OCI-M1 (cell line): ENCODE measurements around the gene ARPC2.

Experiments
- DNase-seq: peaks from one replicate; lab custom pipeline; 2025; lab: John Stamatoyannopoulos, UW

The ARPC2 gene

DNA sequence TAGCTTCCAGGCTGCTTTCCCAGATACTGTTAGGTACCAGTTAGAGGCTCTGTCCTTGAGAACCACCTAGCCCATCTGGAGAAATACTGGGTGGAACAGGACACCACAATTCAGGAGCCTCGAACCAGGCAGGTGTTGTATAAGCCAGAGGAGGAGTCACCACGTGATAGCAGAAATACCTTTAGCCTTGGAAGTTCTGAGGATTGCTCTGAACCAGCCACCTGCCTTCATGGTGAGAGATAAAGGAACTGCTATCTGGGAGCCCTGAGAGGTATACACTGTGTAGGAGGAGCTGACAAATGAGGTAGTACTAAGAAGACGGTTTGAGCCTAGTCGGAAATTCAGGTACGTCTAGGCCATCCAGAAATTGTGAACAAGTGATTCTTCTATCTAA, 36.2 kb downstream of the ARPC2 start:
- DNase-seq: no peak

DNA sequence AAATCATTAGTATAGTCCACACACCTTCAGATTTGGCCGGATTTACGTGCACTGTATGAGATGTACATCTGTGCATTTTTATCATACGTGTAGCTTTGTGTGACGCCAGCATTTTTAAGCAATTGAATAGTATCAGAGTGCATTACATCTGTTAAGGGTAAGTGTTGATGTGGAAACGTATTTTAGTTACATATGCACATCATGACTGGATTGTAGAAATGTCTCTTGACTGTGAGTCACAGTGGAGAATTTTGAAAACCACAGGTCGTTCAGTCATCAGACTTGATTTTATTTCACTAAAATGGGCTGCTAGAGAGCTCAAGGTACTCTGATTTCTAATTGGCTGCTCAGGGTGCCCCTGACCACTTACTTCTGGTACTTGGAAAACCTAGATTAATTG, 38.5 kb downstream of the ARPC2 start:
- no peak for DNase-seq

DNA sequence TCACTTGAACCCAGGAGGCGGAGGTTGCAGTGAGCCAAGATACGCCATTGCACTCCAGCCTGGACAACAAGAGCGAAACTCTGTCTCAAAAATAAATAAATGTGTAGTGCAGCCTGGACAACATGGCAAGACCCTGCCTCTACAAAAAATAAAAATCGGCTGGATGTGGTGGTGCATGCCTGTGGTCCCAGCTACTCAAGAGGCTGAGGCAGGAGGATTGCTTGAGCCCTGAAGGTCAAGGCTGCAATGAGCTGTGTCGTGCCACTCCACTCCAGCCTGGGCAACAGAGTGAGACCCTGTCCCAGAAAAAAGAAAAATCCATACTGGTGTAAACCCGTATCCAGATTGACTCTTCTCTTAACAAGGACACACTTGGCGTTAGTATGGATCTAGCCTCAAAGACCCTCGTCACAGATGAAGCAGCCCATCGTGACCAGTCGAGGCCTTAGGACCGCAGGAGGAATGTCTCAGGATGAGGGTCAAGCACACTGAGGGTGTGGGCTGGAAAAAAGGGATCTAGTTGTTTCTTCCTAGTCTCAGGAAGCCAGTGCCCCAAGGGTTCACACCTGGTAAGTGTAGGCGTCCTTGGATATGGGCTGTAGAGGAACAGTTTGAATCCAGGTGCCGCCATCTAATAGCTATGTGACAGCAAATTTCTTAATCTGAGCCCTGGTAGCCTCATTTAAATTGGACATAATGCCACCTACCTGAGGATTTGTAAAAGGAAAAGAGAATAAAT, 39.8 kb downstream of the ARPC2 start:
- DNase-seq: no peak

DNA sequence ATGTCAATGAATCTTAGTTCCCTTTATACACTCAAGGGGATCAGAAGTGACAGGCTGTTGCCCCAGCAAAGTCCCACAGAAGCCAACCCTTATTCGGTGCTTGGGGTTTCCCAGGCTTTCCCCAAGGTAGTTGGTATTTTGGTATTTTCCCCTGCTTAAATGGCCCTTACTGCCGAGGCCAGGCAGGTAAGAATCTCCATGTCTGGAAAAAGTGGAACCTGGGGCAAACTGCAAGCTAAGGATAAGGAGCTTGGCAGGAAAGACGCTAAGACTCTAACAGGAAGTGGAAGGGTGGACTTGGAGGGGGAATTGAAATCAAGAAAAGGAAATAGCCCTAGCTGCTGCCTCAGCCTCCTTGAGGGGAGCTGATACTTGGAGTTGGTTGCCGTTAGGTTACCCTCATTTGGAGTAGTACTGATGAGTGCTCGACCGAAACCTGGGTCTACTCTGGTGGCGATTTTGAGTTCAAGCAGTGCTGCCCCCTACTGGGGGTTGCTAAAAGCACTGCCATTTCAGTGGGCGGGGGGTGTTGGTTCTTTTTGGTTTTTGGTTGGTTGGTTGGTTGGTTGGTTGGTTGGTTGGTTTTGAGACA, 40.5 kb downstream of the ARPC2 start:
- DNase-seq: peak; percentile 61

DNA sequence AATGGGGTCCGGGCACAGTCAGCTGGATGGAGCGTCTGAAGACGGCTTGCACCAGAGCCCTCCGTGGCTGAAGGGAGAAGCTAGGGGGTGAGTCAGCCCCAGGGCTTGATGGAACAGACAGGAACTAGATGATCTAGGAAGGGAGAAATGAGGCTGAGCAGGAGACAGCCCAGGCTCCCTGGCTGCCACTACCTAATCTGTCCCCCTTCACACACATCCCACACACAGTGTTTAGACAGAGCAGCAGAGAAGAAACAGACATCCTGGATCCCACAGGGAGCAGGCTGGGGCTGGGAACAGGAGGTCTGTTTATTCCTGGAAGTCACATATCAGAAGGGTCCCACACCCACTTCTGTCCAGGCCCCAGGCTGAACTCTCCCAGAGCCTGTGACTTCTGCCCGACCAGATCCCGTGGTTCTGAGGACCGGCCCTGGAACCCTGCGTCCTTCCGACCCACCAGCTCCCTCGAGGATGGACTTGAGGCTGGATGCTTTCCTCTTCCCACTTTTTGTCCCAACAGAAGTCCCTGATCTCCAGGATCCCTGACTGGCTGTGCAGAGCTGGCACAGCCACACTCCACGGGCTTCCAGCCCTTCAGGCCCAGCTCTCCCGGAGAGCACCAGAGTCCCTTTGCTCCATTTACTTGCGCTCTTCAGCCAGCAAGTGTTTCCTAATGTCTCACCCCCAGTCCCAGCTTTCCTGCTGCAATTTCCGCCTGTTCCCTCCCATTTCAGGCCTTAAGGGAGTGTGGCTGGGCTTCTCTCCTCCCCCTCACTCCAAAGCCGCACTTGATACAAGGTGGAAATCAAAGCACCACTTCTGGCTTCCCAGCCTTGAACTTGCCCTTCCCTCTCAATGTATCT, 42.3 kb downstream of the ARPC2 start:
- DNase-seq: no peak

DNA sequence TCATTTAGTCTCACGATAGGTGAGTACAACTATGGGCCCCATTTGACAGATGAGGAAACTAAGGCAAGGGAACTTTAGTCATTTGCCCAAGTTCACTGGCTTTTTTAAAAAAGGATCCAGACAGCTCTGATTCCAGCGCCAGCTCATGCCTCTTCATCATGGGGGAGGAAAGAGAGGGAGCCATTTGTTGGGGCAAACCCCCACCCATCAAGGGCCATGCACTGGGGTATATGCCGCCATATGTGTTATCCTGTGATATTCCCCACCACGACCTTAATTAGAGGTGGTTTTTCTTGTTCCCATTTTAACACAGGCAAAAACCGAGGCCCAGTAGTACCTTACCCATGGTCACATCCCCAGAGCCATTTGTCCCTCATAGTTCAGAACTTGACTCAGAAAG, 43.2 kb downstream of the ARPC2 start:
- DNase-seq: no peak

DNA sequence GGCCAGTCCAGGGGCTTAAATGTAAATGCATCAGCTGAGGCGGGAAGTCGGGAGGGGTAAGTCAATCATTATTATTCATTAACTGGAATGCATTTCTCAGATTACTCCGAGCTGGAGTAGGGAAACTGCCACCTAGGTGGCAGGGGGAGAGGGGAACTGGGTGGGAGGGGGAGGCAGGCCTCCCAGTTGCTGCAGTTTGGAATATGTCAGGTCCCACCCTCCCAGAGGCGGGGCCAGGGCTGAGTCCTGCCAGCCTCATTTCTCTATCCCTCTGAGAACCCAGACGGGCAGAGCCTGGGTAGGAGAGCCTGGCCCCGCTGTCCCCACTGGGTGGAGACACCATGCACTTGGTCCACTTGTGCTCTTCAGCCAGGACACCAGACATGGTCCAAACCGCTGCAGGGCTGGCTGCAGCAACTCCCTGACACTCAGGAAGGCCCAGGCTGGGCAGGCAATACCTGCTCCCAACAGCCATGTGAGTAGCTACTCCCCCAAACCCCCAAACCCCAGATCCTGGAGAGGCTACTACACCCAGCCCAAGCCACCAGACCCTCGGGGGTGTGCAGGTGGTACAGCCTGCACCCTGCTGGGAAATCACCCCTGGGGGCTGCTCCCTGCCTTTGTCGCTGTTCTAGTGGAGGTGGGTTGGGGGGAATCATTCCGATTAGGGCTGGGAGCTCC, 43.9 kb downstream of the ARPC2 start, which contains the start of gene GPBAR1:
Gene GPBAR1, plus strand, starts transcription at position 274 of the 681 bp plus-strand sequence. CDS start 1,710 bp downstream, outside the sequence.
- no peak for DNase-seq

DNA sequence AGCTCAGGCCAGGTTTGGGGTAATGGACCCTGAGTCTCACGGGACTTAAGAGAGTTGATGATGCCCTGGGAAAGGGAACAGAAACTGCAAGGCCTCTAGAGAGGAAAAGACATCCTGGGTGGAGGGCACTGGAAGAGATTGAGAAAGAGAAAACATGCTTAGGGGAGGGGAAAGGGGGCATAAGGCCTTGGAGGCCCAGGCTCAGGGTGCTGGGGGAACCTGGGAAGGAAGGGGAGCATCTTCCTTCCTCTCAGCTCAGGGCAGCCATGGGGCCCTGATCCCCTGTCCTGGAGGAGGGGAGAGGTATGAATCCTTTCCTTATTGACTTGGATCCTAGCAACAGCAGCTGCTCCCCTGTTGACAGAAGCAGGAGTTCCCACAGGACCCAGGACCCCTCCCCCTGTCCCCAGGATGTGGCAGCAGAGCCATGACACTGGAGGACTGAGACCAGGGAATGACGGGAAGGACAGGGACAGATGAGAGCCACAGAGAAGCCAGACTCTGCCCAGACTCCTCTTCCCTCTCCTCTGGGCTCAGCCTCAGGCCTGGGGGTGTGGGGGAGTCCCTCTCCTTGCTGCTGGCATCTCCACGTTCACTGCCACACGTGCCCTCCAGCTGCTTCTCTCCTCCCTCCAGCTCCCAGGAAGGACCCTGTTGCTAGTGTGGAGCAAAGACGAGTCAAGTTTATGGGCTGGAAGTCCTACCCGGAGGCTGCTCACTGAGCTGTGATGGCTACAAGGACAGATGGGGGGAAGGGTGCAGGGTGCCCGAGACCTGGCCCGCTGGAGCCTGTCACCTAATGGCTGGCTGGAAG, 44.6 kb downstream of the ARPC2 start:
- DNase-seq: no peak

DNA sequence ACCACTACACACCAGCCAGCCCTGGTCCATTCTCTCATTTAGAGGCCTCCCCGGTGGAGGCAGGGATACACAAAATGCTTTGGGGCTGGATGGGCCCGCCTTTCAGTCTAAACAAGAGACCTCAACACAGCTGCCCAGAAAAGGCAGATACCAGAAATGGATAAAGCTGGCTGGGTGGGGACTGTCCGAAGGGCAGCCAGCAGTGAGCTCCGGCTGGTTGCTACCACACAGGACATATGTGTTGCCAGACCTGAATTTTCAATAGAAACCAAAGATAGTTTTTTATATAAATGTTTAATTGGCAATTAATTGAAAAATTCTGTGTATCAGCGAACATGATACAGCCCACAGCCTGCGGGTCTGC, 45.2 kb downstream of the ARPC2 start:
- no peak for DNase-seq

DNA sequence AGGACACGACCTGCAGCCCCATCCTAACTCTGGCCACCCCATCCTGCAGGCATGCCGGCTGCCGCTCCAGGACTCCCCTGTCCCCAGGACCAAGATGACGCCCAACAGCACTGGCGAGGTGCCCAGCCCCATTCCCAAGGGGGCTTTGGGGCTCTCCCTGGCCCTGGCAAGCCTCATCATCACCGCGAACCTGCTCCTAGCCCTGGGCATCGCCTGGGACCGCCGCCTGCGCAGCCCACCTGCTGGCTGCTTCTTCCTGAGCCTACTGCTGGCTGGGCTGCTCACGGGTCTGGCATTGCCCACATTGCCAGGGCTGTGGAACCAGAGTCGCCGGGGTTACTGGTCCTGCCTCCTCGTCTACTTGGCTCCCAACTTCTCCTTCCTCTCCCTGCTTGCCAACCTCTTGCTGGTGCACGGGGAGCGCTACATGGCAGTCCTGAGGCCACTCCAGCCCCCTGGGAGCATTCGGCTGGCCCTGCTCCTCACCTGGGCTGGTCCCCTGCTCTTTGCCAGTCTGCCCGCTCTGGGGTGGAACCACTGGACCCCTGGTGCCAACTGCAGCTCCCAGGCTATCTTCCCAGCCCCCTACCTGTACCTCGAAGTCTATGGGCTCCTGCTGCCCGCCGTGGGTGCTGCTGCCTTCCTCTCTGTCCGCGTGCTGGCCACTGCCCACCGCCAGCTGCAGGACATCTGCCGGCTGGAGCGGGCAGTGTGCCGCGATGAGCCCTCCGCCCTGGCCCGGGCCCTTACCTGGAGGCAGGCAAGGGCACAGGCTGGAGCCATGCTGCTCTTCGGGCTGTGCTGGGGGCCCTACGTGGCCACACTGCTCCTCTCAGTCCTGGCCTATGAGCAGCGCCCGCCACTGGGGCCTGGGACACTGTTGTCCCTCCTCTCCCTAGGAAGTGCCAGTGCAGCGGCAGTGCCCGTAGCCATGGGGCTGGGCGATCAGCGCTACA, 45.9 kb downstream of the ARPC2 start:
- no peak for DNase-seq

DNA sequence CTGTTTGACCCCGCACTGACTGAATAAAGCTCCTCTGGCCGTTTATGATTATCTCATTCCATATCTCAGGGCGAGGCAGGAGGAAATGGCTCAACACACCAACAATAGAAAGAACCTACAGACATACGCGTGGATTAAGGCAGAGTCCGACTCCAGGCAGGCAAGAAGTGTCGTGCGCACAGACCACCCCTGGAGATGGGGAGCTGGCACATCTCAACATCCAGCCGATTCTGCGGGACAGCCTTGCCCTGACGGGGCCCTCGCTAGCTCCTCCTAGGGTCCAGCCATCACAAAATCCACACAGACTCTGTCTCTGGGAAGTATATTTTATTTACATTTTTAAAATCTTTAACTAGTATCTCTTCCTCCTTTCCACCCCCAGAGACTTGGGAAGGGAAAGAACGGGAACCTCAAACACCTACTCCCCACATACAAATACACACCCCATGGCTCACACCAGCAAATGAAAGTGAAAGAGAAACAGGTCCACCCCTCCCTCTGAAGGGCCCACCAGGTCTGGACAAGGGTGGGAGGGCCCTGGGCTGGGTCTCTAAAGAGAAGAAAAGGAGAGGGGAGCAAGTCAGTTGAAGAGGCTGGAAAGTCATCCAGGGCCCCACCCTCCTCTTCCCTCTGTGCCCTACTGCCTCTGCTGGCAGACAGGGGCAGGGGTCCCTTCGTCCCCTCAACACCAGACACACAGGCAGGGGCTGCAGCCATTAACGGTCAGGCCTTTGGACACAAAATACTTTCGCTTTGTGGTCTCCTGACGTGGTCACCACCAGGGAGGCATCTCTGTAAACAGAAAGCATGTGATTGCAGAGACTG, 47.0 kb downstream of the ARPC2 start:
- DNase-seq: peak; percentile 73

DNA sequence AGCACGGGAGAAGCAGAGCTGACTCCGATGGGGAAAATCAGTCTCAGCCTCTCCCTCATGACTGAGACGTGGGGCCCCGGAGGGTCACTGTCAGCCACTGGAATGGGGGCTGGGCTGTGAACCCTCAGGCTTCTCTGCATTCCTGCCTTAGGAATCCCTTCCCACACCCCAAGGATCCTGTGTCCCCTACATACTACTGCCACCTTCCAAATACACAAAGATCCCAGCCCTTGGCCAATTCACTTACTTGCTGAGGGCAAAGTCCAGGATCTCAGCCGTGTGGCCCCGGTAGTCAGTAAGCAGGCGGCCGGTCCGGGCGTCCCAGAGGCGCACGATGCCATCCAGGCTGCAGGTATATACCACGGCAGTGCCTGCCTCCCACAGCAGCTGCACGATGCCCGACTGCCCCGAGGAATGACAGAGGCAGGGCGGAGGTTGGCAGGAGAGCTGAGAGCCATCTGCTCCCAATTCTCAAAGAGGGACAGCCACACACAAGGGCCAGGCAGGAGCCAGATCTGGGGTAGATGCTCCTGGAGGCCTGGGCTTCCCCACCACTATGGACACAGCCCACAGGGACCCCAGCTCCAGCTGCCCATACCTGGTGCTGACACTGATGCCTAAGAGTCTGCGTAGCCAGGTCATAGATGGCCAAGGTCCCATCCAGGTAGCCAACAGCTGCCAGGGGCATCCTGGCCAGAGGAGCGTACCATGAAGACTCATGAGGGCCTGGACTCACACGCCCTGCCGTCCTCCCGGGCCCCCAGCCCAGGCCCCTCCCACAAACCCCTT, 48.0 kb downstream of the ARPC2 start:
- DNase-seq: no peak

DNA sequence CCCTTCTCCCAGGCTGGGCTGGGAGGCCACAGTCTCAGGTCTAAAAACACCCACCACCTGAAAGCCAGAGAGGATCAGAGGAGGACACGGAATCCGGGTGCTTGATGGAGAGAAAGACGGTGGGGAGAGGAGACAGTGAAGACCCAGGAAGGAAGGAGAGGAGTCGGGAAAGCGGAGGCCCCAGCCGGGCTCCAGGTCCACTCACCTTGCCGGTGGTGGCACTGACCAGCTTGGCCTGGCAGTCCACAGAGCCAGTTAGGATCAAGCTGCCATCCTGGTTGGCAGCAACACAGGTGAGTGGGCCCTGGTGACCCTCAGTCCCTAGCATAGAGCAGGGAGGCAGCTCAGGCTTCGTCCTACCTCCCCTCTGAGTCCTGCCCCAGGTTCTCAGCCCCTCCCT, 48.6 kb downstream of the ARPC2 start:
- no peak for DNase-seq

DNA sequence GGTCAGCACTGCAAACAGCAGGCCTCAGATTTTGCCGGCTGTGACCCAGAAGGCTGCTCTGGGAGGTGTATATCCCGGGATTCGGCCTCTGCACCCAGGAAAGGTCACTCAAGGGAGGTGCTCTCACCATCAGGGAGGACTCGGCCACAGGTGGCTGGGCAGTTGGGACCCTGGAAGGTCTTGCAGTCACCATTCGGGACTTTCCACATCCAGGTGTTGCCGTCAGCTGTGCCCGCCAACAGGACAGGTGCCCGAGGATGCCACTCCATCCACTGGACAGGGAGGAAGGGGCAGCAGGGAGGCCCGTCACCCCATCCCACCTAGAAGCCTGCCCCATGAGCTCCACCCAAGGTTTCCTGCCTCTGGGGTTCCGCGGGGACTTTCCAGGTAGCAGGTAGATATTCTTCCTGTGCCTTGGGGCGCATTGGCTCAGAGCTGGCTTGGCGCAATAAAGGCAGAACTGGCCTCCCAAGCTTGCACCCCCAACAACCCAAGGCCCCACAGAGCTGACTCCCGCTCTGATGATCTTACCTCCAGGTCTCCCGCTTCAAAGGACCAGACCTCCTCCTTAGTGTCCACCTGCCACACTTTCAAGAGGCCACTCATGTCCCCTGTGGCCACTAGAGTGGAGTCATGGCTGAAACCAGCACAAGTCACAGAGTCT, 49.5 kb downstream of the ARPC2 start:
- no peak for DNase-seq

DNA sequence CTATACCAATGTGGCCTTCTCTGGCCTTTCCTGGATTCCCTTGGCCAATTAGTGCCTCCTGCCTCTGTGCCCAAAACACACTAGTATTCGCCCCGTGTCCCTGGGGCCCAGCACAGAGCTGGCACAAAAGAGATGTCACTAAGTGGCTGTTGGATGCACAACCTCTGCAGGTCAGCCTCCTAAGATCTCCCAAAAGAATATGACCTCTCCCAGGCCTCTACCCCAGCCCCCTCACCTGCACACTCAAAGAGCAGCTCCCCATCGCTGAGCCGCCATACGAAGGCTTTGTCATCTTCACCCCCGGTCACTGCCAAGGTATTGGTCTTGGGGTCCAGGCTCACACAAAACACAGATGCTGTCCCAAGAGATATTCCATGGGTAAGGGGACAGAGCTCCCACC, 50.3 kb downstream of the ARPC2 start:
- DNase-seq: no peak

DNA sequence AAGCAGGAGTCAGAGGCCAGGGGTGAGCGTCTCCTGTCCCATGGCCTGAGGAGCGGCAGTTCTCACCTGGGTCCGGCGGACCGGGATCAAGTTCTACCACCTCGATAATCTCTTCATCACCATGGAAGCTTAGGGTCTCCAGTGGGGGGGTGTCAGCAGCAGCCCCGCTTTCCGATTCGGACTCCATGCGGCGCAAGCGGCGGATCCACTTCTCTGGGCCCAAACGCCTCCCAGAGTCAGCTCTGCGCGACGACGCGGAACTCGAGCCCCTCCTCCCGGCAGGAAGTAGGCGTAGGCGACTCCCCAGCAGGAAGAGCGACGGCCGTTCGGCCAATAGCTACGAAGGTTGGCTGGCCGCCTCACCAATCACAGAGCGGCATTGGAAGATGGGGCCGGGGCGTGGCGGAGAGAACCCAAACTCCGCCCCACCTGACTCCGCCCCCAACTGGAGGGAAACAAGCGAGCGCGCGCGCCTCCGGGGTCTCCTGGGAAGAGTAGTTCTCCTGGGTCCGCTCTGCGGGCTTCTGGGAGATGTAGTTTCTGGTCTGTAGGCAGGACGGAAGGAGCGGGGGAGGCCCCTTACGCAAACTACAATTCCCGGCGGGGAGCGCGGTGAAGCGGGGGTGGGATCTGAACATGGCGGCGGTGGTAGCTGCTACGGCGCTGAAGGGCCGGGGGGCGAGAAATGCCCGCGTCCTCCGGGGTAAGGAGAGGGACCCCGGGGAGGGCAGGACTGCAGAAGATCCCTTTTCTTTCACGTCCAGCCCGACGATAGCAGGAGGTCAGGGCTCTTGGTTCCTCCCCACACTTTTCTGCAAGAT, 53.1 kb downstream of the ARPC2 start, which contains the start of the genes AAMP and PNKD:
Gene AAMP, minus strand, starts transcription at position 238 of the 821 bp plus-strand sequence. Its CDS starts 51 bp downstream, at position 187.
Gene PNKD, plus strand, starts transcription at position 620 of the 821 bp plus-strand sequence. Its CDS starts 17 bp downstream, at position 637.
- peak; percentile 99 for DNase-seq
